Measurements from ENCODE around the gene AOC1.
"Not testable (repeated sequence)": the region's sequence is repeated elsewhere in the genome, so short reads cannot be mapped to it uniquely, and the experiment has no call there.

AOC1 gene, protein sequence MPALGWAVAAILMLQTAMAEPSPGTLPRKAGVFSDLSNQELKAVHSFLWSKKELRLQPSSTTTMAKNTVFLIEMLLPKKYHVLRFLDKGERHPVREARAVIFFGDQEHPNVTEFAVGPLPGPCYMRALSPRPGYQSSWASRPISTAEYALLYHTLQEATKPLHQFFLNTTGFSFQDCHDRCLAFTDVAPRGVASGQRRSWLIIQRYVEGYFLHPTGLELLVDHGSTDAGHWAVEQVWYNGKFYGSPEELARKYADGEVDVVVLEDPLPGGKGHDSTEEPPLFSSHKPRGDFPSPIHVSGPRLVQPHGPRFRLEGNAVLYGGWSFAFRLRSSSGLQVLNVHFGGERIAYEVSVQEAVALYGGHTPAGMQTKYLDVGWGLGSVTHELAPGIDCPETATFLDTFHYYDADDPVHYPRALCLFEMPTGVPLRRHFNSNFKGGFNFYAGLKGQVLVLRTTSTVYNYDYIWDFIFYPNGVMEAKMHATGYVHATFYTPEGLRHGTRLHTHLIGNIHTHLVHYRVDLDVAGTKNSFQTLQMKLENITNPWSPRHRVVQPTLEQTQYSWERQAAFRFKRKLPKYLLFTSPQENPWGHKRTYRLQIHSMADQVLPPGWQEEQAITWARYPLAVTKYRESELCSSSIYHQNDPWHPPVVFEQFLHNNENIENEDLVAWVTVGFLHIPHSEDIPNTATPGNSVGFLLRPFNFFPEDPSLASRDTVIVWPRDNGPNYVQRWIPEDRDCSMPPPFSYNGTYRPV

DNA sequence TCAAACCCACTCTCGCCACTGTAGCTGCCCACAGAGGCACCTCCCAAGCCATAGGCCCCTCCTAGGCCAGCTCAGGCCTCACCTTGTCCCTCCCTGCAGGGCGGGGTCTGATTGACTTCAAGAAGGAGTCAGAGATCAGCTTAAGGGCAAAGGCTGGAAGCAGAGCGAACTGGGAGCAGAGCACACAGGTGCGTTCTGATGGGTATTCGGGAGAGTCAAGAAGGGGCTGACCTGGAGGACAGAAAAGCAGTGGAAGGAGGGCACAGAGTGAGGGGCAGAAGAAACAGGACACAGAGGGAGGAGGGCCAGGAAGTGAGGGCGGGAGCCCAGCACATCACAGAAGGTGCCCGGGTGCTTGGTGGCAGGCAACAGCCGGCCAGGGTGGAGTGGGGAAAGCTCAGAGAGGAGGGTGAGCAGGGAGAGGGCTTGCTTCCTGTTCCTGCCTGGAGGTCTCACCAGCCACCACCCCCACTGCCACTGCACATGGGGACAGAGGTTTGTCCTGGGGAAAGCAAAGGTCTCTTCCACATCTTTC lies at the start of gene AOC1:
TSS of gene AOC1 (plus strand) at position 147 of the 535 bp plus-strand sequence. CDS start 3,954 bp downstream, outside the sequence.
- DNase-seq: no peak

DNA sequence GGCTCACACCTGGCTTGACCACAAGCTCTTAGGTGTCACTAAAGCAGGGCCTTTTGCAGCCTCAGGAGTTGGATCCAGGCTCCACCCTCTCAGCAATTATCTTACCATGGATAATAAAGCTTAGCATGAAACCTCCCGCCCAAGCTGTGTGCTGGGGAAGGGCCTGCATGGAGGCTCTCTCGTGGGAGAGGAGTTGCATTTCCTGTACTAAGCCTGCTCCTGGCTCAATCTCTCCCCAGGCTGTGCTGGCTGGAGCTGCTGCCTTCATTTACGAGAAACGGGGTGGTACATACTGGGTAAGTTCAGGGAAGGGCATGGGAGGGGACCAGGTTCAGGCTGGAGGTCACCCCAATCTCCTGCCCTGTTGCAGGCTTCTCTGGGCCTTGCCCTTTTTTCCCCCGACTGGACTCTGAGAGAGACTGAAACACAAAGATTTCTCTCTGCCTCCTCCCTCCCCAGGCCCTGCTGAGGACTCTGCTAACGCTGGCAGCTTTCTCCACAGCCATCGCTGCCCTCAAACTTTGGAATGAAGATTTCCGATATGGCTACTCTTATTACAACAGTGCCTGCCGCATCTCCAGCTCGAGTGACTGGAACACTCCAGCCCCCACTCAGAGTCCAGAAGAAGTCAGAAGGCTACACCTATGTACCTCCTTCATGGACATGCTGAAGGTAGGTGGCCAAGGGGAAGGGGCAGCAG lies 49.0 kb upstream of the AOC1 start:
- DNase-seq: no peak

DNA sequence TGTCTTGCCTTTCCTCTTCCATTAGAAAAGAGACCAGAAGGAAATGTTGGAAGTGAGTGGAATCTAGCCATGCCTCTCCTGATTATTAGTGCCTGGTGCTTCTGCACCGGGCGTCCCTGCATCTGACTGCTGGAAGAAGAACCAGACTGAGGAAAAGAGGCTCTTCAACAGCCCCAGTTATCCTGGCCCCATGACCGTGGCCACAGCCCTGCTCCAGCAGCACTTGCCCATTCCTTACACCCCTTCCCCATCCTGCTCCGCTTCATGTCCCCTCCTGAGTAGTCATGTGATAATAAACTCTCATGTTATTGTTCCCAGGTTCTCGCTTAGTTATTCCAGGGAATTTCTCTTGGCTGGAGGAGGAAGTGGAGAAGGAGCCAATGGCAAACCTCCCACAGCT lies 47.5 kb upstream of the AOC1 start:
- DNase-seq: no peak

DNA sequence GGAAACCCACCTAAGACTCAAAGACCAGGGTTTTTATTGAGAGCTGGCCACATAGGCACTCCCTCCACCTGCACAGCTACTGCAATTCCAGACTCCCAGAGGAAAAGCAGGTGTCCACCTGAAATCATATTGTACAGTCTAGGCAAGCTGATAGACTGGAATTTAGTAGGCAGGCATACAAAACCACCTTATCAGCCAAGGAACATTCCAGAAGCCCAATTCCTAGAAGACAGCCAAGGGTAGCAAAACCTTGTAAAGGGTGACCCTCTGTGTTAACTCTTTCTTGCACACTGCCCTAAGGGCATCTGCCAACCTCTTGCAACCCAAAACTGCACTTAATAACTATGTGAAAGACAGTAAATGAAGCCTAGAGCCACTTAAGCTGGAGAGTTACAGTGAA lies 46.5 kb upstream of the AOC1 start:
- DNase-seq: no peak

DNA sequence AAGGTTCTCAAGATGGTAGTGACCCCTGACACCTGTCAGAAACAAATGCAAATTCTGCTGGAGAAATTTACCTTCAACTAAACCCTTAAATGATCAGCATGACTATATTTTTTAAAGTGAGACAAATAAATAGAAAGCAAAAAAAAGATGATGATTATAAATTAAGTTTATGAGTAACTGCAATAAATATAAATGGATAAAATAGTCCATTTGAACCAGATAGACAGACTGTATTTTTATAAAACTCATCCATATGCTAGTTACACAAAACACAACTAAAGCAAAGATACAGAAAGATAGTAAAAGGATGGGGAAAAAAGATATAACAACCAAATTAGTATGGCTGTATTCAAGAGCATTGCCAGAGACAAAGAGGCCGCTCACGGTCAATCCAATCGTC lies 45.9 kb upstream of the AOC1 start:
- no peak for DNase-seq

DNA sequence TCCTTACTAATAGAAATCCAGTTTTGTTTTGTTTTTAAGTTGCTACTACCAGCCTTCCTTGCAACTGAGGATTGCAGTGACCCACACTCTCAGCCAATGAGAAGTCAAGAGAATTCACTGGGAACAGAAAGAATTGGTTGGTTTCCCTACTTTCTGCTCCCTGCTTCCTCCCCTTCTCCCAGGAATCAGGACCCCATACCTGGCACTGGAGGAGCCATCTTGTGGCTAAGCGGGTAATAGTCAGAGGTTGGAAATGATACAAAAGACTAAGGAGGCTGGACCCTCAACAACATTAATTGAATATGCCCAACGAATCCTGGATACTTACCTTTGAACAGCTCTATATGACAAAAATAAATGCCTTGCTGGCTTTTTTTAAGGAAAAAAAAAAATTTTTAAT lies 45.5 kb upstream of the AOC1 start:
- no peak for DNase-seq

DNA sequence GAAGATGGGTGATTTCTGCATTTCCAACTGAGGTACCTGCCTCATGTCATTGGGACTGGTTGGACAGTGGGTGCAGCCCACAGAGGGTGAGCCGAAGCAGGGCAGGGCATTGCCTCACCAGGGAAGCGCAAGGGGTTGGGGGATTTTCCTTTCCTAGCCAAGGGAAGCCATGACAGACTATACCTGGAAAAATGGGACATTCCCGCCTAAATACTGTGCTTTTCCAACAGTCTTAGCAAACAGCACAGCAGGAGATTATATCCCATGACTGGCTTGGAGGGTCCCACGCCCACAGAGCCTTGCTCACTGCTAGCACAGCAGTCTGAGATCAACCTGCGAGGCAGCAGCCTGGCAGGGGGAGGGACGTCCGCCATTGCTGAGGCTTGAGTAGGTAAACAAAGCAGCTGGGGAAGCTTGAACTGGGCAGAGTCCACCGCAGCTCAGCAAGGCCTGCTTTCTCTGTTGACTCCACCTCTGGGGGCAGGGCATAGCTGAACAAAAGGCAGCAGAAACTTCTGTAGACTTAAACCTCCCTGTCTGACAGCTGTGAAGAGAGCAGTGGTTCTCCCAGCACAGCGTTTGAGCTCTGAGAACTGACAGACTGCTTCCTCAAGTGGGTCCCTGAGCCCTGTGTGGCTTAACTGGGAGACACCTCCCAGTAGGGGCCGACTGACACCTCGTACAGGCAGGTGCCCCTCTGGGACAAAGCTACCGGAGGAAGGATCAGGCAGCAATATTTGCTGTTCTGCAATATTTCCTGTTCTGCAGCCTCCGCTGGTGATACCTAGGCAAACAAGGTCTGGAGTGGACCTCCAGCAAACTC lies 44.5 kb upstream of the AOC1 start:
- DNase-seq: not testable (repeated sequence)

DNA sequence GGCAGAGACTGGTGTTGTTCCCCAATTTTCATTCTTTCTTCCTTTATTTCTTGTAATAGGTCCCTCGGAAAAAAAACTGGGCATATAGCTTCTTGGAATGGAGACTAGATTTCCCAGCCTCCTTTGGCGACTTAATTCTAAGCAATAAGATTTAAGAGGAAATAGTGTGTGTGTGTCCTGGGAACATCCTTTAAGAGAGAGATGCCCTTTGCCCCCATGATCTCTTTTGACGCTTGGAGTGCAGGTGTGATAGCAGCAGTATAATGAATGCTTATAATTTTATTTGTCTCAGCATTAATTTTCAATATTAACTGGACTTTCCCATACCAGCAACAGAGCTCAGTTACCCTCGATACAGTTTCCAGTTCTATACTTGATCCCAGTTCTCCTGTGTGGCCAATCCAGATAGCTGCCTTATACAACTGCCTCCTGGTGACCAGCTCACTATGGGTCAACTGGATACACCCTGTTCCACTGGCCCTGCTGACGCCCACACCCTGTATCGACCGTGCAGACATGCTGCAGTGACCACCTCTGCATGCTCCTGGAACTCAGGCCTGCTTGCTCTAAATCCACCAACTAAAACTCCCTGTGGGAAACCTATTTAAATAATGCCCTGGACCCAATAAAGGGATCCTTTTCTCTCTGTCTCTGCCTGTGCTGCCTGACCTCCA lies 37.9 kb upstream of the AOC1 start:
- no peak for DNase-seq

DNA sequence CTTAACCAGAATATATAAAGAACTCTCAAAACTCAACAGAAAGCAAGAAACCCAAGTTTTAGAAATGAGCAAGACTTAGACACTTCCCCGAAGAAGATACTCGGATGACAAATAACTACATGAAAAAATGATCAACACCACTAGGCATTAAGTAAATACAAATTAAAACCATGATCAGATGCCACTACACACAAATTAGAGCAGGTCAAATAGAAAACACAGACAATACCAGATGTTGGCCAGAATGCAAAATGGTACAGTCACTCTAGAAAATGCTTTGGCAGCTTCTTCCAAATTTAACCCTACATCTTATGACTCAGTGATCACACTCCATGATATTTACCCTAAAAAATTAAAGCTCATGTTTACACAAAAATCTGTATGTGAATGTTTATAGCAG lies 33.3 kb upstream of the AOC1 start:
- no peak for DNase-seq

DNA sequence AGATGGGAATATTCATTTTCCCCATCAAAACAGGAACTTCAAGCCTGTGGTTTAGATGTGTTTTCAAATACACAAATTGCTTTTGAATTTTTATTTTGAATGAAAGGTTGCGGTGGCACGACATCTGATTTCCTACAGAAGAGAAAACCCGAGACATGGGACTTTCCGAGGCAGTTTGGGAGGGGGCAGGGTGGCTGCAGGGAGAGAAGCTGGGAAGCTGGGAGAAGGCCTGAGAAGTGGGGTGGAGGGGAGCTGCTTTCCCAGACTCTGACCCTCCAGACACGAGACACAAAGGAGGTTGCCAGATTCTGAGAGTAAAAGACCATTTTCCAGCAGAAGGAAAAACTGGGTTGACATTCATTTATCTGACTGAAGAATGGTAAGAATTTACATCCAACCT lies 32.2 kb upstream of the AOC1 start:
- no peak for DNase-seq

DNA sequence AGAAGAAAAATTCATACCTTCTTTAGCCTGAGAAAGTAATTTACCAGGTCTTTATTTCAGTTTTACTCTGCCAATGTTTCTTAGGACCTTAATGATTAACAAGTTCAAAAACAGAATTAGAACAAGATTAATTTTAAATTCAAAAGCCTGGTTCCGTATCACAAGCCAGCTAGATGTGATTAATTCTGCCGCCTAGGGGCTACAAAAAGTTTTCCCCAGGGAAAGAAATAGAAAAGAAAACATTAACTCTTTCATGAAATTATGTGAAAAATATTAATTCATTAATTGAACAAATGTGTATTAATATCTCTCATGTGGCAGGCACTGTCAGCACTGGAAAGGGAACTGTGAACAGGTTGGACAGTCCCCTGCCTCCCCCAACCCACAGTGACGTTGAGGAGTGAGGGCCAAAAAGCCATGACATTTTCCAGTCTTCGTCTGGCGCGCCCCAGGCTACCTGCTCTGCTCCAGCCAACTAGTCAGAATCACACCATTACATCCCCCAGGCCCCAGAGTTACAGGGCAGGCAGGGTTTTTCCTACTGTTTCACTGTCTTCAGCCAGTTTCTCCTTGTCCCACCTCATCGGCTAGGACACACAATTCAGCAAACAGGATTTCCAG lies 31.6 kb upstream of the AOC1 start:
- no peak for DNase-seq

DNA sequence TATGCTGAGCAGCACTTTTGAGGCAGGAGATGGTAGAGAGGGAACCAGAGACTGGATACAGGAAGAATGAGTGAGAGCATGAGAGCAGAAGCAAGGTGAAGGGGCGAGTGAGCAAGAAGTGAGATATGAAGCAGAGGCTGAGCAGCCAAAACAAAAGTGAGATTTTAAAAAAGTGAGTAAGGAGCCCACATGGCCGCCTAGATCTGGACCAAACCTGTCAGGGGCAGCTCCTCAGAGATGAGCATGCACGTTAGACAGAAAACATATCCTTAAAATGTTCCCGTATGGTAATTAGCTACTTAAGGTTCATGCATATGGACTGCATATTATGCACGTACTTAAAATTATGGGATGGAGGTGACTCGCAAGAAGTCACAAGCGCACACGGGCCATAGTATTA lies 29.3 kb upstream of the AOC1 start:
- DNase-seq: no peak

DNA sequence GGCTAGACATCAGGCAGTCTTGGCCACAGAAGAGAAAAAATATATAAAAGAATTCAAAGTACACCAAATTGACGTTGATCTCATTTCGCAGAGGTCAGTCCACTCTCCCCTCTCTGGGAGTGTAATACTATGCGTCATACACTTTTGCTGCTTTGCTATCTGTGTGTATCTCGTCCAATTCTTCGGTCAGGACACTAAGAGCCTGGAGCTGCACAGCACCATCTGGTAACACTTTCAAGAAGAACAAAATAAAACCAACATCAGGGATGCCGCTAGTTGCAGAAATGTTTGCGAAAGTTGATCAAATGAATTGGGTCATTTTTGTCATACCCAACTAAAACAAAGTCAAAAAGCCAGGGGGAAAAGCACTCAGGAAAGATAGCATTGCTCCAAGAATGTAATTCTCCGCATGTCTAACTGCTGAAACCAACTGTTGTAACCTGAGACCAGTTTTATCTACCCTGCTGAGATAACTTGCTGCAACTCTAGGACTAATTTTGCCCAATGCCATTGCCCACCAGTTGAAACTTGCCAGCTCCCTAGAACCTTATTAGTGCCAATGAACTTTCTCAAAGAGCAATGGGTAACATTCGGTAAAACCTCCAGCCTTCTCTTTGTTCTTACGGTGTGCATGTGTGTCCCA lies 28.7 kb upstream of the AOC1 start:
- DNase-seq: no peak

DNA sequence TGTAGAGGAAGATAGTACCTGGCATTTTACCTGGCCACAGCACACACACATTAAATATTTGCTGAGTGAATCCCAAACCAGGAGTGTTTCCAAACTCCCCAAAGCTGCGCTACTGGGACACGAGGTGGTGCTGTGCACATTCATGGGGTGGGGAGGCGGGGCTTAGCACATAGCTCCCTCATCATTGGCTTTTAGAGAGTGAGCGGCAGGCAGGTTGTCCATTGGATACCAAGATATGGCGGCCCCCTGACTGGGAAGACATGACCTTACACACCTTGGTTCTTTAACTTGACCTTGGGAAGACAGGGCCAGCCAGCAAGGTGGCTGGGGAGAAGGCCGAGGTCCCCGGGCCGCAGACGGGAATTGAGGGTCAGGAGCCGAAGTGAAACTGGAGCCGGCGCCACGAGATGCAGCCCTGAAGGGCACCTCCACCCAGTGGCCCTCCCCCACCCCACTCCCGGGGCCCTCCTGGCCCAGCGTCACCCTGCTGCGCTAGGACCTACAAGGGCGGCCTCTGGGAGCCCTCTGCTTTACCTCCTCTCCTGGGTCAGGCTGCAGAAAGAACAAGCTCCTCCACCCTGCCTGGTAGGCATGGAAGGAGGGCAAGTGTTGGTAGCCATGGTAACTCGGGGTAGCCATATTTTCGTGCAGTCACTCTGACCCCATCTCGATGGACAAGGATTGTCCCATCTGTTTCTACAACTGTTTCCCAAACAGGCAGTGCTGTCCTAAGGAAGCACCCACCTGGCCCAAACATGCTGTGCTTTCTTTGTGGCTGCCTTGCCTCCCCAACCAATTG lies 27.7 kb upstream of the AOC1 start:
- no peak for DNase-seq

DNA sequence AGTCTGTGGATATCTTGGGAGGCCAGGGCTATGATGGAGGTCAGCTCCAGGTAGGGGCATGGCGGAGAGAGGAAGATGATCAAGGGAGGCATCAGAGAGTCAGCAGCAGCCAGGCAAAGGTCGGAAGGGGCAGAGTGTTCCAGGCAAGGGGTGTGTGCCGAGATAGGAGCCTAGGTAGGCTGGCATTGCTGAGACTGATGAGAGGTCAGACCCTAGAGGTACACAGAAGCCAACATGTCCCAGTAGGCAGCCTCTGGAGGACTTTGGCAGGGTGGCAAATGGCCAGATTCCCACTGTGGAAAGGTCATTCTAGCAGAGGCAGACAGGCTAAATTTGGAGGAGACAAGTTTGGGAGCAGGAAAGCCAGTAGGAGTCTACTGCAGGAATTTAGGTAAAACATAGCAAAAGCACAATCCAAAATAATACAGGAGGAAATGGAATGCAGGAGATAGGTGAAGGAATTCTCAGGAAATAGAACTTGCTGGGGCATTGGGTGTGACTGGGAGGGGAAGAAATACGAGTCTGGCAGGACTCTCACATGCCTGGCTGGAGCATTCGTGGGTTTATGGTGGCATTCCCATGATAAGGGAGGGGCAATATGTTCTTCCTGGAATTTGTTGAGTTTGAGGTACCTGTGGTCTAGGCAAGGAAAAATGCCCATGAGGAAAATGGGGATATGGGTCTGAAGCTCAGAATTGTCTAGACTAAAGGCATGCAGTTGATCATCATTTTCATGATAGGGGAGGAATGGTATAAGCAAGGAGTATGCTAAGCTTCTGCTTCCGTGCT lies 26.1 kb upstream of the AOC1 start:
- DNase-seq: no peak

DNA sequence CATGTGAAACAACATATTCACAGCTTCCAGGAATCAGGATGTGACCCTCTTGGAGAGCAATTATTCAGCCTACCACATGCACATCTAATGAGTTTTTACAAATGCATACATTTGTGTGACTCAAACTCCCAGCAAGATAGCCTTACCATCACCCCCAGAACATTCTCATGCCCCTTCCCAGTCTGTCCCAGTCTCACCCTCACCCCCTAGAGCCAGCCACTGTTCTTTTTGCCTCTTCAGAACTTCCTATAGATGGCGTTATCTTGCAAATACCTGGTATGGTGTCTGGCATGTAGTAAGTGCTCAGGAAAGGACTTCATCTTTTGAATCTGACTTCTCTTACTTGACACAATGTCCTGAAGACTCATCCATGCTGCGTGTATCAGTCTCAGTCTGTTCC lies 23.9 kb upstream of the AOC1 start:
- no peak for DNase-seq

DNA sequence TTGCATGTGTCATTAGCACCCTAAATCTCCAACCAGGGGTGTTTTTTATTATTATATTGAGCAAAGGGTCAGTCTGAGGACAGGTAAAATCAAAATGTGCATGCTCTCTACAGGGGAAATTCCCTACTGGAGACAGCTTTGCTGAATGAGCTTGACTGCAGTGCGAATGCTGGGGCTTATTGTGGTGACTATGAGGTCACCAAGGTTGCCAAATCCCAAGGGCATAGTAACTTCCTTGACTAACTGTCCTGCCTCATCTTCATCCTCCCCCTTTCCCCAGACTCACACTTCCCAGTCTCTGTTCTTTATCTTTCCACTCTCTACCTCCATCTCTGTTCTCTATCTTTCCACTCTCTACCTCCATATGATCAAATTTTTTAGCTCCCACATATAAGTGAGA lies 22.9 kb upstream of the AOC1 start:
- DNase-seq: no peak

DNA sequence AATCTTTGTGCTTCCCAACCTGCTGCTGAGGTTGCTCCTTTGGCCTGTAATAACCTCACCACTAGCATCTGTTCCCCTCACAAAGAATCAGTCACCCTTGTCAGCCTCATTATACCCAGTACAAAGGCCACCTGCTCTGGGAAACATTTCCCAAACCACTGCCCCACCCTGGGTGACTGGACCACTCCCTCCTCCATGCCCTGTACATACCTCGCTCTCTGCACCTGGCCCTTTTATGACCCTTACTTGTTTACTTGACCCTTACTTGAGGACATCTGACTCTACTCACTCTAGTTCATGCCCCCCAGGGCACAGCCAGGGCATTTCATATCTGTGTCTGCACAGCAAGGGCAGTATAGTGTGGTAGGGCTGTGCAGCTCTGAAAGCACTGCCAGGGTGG lies 21.4 kb upstream of the AOC1 start:
- no peak for DNase-seq

DNA sequence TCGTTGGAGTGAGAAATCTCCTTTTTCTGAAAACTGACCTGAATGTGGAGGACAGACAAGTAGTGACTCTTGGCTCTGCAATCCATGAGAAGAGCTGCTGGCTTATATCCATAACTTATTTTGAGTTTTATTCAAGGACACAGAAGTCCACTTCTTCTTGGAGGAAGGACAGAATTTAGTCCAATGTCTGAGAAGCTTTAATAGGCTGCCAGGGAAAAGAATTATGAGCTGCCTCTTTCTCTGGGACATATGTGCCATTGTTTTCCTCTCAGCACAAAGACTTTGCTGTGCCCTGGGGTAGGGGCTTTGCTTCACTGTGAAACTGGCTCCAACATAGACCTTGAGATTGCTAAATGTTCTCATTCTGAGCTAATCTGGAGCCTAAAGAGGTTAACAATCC lies 20.5 kb upstream of the AOC1 start:
- DNase-seq: no peak
